Hematopoietic multipotent progenitor cell treated with erythropoietin and hydrocortisone succinate and interleukin-3 and kit ligand, for 4 days (in vitro differentiated cells): Measurements from ENCODE around the gene SCGB1A1.
"Not testable (repeated sequence)": the region's sequence is repeated elsewhere in the genome, so short reads cannot be mapped to it uniquely, and the experiment has no call there.

Experiments used
- DNase-seq: peaks from one replicate; pipeline ENCODE4 v3.0.0-alpha.2; 2015

Gene SCGB1A1, protein sequence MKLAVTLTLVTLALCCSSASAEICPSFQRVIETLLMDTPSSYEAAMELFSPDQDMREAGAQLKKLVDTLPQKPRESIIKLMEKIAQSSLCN

DNA sequence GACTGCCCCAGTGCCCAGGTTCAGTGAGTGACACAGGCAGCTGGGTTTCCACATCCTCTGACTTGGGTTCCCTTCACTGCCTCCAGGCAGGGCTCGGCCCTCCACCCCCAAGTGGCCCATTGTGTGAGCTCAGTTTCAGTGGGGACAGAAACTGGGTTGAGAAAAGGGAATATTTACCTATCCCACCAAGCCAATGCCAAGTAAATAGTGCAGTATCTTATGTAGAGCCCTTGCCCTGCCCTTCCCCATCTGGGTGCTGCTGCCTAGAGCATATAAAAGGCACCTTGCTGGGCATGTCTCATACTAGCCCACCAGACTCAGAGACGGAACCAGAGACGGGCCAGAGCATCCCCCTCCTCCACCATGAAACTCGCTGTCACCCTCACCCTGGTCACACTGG, at the start of gene SCGB1A1:
SCGB1A1 (plus strand) TSS at position 301 of the 400 bp plus-strand sequence; CDS start at position 364, 63 bp downstream.
- DNase-seq = no peak

DNA sequence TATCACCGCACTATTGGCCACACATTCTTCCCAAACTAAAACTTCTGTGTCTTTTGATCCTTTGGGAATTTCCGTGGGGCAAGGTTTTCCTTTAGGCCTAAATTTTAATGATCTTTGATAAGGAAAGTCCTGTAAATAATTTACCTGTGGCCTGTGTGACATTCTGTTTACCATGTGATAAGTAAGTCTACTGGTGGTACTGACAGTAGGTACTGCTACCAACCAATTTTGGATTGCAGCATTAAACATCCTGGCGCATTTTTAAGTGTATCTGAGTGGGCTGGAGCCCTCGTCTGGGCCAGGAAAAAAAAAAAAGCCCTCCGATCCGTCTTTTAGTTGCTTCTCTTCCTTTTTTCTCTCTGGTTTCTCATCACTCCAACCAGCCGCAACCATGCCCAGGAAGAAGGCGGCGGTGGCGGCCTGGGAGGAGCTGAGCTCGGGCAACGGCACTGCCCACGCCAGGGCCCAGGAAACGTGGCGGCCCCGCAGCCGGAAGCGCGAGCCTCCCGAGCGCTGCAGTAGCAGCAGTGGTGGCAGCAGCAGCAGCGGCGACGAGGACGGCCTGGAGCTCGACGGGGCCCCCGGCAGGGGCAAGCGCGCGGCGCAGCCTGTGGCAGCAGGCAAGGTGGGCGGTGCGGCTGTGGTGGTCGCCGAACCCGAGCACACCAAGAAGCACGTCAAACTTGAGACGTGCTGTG, 47.9 kb upstream of the SCGB1A1 start:
- peak; percentile 72 for DNase-seq

DNA sequence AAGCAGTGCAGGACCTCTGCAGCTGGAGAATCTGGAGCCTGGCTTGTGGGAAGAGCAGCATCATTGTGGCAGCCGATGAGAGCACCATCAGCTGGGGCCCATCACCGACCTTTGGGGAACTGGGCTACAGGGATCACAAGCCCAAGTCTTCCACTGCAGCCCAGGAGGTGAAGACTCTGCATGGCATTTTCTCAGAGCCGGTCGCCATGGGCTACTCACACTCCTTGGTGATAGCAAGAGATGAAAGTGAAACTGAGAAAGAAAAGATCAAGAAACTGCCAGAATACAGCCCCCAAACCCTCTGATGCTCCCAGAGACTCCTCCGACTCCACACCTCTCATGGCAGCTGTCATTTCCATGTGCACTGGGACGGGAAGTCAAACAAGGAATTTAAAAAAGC, 46.0 kb upstream of the SCGB1A1 start:
- no peak for DNase-seq

DNA sequence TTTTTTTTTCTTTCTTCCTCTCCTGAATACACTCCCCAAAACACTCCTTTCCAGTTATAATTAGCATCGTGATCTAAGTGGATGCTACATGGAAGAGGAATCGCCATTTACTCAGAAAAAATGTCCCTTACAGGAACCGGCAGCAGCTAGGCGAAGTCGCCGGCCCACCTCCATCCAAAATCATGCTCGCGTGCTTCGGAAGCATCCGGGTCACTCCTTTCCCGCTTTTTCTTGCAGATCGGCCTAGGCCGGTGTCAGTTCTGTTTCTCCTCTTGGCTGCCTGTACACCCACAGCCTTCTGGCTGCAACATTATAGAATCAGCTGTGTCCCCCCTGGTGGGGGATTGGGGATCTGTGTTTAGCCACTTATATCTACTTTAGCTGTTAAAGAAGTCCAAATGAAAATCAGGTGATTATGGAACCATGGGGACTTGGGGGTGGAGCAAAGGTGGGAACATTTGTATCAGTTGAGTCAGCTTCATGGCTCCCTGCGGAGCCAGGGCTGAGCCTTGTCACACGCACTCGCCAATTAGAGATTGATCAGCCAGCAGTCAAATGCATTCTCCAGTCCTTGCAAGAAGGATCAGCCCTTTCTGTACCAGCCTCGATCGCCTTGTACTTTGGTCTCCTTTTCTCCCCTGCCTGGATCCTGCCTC, 45.2 kb upstream of the SCGB1A1 start:
- no peak for DNase-seq

DNA sequence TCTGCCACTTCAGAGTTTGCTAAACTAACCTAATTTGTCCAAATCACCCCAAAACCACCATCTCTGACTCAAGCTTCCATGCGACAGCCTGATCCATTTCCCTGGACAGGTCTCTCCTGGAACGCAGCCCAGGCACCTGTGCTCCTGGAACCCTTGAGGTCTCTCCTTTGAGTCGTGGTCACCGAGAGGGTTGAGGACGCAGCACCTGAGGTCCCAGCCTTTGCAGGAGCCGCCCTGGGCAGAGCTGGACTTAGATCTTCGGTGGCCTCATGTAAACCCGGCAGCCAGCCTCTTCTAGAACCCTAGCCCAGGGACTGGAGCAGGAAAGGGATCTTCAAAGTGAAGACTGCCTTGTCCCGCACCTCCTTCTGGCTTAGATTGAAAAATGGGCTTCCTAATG, 44.0 kb upstream of the SCGB1A1 start:
- DNase-seq = no peak

DNA sequence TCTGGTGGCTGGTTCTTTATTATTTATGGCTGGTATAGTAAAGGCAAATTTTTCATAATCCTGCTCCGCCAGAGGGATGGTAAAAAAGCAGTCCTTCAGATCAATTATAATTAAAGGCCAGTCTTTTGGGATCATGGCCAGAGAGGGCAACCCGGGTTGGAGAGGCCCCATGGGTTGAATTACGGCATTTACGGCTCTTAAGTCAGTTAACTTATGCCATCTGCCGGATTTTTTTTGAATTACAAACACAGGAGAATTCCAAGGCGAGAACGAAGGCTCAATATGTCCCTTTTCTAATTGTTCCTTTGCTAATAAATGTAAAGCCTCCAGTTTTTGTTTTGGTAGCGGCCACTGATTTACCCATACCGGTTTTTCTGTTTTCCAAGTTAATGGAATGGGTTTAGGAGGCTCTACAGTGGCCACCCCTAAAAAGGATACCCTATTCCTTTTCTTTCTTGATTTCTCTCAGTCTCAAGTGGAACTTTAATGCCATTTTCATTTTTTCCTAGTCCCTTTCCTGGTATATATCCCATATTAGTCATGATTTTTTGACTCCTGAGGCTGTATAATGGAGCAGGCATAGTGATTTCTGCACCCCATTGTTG, 40.3 kb upstream of the SCGB1A1 start:
- peak; percentile 87 for DNase-seq

DNA sequence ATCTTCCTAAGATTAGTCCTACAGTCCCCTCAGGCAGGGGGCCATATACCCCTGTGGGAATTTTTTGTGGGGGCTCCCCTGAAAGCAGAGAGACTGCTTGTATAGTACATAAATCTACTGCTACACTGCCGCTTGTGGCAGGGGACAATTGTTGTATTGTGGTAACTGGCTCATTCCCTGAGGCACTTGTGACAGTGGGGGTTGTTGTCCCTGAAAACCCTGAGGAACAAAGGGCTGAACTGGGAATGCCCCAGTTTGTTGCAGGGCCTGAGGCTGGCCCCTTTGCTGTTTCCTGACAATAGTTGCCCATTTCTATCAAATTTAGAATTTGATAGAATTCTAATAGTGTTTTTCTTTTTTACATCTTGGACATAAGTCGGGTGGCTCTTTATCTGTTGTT, 39.2 kb upstream of the SCGB1A1 start:
- not testable (repeated sequence) for DNase-seq

DNA sequence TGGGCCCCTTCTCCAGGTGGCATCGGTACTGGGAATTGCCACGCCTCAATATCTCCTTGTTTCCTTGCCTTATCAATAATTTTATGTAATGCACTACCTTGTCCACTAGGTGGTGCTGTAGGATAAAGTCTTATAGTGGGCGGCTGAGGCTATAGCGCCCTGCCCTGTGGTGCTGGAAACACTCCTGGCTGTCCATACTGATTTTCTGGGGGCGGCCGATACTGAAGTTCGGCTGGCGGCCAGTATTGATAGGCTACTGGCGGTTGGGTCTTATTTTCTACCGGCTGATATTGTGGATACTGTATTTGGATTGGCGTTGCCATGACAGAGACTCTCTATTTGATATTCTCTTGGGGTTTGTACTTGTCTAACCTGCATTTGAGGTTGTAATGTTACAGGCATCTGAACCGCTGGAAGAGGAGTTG, 38.0 kb upstream of the SCGB1A1 start:
- DNase-seq = peak; percentile 89

DNA sequence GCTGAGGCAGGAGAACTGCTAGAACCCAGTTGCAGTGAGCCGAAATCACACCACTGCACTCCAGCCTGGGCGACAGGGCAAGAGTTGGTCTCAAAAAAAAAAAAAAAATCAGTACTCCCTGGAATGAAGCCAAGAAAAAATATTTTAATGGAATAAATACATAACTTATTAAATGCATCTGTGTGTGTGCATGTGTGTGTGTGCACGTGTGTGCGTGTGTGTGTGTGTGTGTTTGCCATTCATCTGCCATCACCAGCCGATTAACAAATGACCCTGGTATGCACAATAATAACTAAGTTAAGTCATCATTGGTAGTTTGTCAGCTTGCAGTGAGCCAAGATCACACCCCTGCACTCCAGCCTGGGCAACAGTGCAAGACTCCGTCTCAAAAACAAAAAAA, 35.0 kb upstream of the SCGB1A1 start:
- DNase-seq = no peak

DNA sequence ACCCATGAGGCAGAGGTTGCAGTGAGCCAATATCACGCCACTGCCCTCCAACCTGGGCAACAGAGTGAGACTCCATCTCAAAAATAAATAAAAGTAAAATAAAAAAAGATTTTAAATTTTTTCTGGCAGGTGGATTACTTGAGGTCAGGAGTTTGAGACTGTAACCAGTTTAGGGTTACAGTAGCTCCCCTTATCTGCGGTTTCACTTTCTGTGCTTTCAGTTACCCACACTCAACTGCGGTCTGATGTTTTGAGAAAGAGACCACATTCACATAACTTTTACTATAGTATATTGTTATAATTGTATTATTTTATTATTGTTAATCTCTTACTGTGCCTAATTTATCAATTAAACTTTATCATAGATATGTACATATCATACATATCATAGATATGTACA, 32.8 kb upstream of the SCGB1A1 start:
- DNase-seq = peak; percentile 29

DNA sequence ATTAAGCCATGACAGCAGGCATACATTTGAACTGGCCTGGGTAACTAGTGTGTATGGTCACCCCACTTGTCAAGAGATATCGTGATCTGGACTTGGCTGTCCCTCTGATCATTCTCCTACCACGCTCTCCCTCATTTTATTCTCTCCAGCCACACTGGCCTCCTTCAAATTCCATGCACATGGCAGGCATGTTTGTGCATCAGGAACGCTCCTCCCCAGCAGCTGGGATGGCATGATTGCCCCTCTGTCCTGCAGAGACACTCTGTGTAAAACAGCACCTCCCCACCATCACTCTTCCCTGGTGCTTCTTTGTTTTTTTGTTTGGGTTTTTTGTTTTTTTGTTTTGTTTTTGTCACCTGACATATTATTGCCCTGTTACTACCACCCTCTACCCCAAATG, 31.5 kb upstream of the SCGB1A1 start:
- no peak for DNase-seq

DNA sequence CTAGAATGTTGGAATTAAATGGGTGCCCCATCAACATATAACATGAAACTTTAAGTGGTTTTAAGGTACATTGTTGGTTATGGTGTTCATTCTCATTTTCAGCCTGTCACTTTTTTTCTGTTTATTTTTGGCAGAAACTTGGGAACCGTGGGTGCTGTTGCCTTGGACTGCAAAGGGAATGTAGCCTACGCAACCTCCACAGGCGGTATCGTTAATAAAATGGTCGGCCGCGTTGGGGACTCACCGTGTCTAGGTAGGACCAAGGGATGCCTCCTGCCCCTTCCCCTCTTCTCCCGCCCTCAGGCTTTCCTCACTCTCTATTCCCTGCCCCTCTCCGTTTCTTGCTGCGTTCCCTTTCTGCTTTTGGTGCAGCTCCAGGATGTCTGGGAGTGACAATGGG, 29.8 kb upstream of the SCGB1A1 start:
- no peak for DNase-seq

DNA sequence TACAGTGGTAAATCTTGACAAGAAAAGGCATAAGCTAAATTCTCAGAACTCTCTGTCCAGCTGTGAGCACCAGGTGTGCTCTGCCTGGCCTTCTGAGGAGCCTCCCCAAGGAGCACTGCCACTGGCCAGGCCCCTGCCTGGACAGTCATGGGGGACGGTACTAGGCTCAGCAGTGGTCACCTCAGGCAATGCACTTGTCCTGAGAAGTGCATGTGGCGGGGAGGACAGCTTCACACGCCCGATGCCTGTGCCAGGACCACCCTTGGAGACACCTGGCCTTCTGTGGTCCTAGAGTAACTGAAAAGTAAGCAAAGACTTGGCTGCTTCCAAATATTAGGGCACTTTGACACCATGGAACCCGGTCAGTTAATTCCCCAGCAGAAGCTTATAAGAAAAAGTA, 28.6 kb upstream of the SCGB1A1 start:
- DNase-seq = no peak

DNA sequence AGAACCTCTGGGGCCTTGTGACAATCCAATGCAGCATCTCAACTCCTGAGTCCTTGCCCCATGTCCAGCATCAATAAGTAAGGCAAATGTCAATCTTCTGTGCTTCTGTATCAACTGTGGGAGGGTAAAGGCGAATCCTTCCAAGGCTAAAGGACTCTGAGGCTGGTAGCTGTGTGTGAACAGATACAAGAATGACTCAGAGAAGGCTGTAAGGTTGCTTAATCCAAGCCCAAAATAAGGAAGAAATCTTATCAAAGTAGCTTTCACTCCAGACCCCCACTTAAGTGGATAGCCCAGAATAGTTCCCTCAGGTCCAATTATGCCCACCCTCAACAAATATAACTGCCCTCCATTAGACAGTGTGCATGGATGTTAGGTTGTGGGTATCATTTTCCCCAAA, 28.1 kb upstream of the SCGB1A1 start:
- DNase-seq = peak; percentile 36

DNA sequence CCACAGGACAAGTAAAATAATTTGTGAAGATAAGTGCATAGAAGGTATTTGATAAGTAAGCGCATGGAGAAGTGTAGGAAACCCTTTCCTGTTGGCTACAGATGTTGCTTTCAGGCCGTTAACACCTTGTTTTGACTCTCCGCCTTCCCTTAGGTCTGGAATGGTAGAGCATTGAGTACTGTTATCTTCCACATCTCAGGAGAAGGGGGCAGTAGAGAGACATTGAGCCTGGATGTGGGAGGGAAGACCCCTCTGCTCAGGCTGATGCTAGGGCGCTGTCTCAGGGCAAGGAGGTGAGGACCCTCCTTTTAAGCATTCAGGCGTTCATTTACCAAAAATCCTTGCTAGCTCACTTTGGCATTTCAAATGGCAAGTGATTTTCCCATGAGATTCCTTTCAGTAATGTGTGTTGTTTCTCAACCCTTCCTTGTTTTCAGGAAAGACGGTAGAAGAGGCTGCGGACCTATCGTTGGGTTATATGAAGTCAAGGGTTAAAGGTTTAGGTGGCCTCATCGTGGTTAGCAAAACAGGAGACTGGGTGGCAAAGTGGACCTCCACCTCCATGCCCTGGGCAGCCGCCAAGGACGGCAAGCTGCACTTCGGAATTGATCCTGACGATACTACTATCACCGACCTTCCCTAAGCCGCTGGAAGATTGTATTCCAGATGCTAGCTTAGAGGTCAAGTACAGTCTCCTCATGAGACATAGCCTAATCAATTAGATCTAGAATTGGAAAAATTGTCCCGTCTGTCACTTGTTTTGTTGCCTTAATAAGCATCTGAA, 27.0 kb upstream of the SCGB1A1 start:
- no peak for DNase-seq

DNA sequence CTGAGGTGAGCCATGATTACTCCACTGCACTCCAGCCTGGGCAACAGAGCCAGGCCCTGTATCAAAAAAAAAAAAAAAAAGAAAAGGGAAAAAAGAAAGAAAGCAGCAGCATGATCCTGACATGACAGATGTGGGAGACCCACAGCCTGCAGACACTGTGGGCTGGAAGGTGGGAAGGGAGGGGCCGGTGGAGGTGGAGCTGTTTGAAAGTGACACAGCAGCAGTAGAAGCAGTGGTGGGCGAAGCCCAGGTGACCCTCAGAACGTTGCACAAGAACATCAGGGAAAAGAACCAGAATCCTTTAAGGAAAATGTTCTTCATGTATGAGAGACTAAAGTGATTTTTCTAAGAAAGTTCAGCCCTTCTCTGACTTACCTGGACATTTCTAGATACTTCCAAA, 26.3 kb upstream of the SCGB1A1 start:
- no peak for DNase-seq

DNA sequence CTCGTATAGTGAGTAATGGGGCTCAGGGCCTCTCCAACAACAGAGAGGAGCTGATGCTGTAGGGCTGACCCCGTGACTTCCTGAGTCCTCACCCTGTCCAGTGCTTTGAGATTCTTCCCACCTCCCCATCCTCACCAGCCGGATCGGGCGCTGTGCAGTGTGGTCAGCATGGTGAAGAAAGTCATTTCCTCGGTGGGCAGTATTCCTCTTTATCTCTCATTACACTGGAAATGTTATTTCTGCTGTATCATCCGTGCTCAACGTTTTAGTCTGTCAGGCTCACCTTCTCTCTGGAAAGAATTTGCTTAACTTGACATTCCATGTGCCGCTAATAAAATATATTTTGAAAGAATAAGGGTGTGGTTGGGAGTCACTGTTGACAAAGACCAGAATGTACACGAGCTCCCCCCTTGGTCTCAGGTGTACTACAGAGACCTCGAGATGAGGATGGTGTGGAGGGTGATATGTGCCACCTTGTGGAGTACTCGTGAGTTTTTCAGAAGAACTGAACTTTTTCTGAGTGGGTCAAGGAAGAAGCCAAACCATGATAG, 25.7 kb upstream of the SCGB1A1 start:
- peak; percentile 68 for DNase-seq

DNA sequence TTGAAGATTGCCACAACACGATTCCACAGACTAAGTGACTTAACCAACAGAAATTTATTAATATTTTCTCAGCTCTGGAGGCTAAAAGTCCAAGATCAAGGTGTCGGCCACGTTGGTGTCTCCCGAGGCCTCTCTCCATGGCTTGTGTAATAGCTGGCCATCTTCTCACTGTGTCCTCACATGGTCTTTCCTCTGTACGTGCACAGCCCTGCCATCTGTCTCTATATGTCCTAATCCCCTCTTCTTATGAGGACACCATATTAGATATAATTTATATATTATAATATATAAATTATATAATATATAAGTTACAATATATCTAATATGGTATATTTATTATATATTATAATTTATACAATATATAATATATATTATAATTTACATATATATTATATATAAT, 25.1 kb upstream of the SCGB1A1 start:
- peak; percentile 25 for DNase-seq

DNA sequence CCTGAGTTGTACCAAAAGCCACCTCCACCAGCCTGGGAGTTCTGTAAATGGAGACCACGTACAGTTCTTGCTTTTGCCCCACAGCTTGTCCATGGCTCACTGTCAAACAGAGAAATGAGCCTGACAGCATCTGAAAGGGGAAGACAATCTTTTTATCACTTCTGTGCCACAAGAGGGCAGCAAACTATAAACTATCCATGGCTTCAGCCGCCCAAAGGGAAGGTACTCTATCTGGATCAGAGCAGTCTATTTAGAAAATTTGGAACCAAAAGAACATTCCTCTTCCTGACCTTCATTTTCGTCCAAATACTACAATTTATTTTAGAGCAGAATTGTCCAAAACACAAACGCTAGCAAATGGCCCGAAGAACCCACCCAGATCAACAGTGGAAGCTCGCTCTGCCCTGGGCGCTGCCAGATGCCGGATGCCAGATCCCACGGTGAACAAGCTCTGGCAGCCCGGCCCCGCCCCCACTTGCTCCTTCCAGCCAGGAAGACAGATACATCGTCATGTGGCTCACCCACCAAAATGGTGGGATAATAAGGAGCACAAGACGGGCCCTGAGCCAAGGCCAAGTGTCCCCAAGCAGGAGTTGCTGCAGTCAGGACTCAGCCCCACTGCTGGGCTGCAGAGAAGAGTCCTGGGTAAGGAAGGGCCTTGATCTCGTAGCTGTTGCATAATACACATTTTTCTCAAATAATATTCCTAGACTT, 23.9 kb upstream of the SCGB1A1 start:
- DNase-seq = peak; percentile 94

DNA sequence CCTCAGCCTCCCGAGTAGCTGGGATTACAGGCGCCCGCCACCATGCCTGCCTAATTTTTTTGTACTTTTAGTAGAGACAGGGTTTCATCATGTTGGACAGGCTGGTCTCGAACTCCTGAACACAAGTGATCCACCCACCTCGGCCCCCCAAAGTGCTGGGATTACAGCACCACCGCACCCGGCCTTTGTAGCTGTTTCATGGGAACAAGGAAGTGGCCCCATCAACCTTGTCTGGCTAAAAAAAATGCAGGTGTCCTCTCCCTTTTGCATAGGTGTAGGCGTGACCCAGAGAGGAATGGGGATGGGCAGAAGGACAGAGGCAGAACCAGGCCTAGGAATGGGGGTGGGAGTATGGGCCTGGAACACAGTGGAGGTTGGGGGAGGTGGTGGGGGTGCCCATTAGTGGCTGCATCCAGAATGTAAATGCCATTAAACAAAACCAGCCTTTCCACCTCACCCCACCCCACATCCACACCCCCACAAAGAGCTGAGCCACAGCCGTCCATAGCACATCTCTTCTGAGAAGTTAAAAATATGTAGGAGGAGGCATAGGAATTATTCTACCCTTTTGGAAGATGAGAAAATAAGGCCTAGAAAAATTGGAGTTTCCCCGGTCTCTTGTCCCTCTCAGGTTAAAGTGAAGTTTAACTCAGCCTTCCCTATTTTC, 22.8 kb upstream of the SCGB1A1 start:
- DNase-seq = no peak
